K562 (cell line): ENCODE results near the gene PASD1. TPM values are rescaled to one million over a fixed set of nuclear protein-coding genes. Genes with fewer than 3 reads are reported as not detected.
A peak's percentile ranks its signal among the peaks of the same experiment; 100 is the strongest.

ENCODE experiments used
- ATAC-seq: fragments of 200-7000 bp; cut with Tn5 transposase; 3 replicates; pipeline ENCODE4 v1.9.1; 2020; ENCODE audit warnings: moderate library complexity
- BruUV-seq: library from RNA; stranded (reverse); fragments of 400-500 nt; replicated peaks from 2 replicates; lab custom pipeline; 2021; lab: Mats Ljungman, UMichigan
- CTCF ChIA-PET: fragments of 300-600 bp; formaldehyde crosslinking; extraction: SDS; loops from one replicate; lab custom pipeline; 2021; ENCODE audit warnings: low intra/inter-chr PET ratio; lab: Yijun Ruan, JAX
- POLR2A ChIA-PET: fragments of 300-600, 350-650 bp; sonication (Branson Sonifier 250); formaldehyde crosslinking; extraction: SDS; loops from one replicate; lab custom pipeline; 2021; ENCODE audit warnings: antibody characterized with exemption, inconsistent platforms; lab: Yijun Ruan, JAX
- DNase-seq, 4 experiments: peaks; one replicate each; pipeline versions ENCODE4 v3.0.0 to v3.0.0-alpha.2; 2011 to 2018; ENCODE audit warnings: low spot score in 3 of 4, mixed read lengths in 3 of 4; ENCODE audit errors: extremely low read depth in 1 of 4
- FAIRE-seq: peaks from 2 replicates; lab custom pipeline; 2011; peaks lifted over from hg19 to GRCh38; lab: Jason Lieb, UNC
- H2AFZ ChIP-seq: 2 replicates; pipeline ENCODE4 v1.6.0; 2011; ENCODE audit warnings: low read depth, low read length, control low read depth, inconsistent platforms
- H3K27ac ChIP-seq: fragments of 200-600 bp; 3 replicates; pipeline ENCODE4 v1.8.0; 2011; ENCODE audit warnings: low read depth, mild to moderate bottlenecking, control low read depth, inconsistent platforms, low read length, moderate library complexity, mixed read lengths; ENCODE audit errors: extremely low read depth
- H3K27me3 ChIP-seq, 2 experiments: fragments of 300-600 bp in 1 of 2; 2 replicates in 1 of 2; 3 replicates in 1 of 2; pipeline versions ENCODE4 v1.6.0 to v1.8.0; 2011; ENCODE audit warnings: inconsistent platforms in 2 of 2, low read length in 2 of 2, mild to moderate bottlenecking in 1 of 2, mixed read lengths in 1 of 2, moderate library complexity in 1 of 2; ENCODE audit not compliant: control insufficient read depth in 2 of 2, insufficient read depth in 2 of 2
- H3K36me3 ChIP-seq: fragments of 300-600 bp; 3 replicates; pipeline ENCODE4 v1.8.0; 2011; ENCODE audit warnings: mild to moderate bottlenecking, low read length, inconsistent platforms; ENCODE audit not compliant: control insufficient read depth, insufficient read depth
- H3K4me1 ChIP-seq, 2 experiments: fragments of 200-600 bp in 1 of 2; replicated peaks in 1 of 2; 2 replicates in 1 of 2; 3 replicates in 1 of 2; pipeline versions ENCODE4 v1.5.1 to v1.8.0; 2011; ENCODE audit warnings: inconsistent platforms in 2 of 2, low read length in 2 of 2, mild to moderate bottlenecking in 1 of 2, mixed read lengths in 1 of 2, moderate library complexity in 1 of 2; ENCODE audit not compliant: control insufficient read depth in 2 of 2, insufficient read depth in 2 of 2
- H3K4me2 ChIP-seq: 2 replicates; pipeline ENCODE4 v1.6.1; 2011; ENCODE audit warnings: low read length, control low read depth, inconsistent platforms, mixed read lengths; ENCODE audit not compliant: insufficient read depth
- H3K4me3 ChIP-seq: fragments of 200-600 bp; sonication (generic), shearing (Covaris generic); 2 replicates; pipeline ENCODE4 v1.5.1; 2016; ENCODE audit warnings: control low read depth, inconsistent platforms
- H3K79me2 ChIP-seq: fragments of 200-600 bp; 3 replicates; pipeline ENCODE4 v1.8.0; 2011; ENCODE audit warnings: low read length, inconsistent platforms; ENCODE audit not compliant: control insufficient read depth, insufficient read depth
- H3K9ac ChIP-seq, 2 experiments: 2 replicates each; pipeline versions ENCODE4 v1.6.0 to v1.6.1; 2011; ENCODE audit warnings: low read depth in 2 of 2, low read length in 2 of 2, control low read depth in 1 of 2, inconsistent platforms in 1 of 2, mild to moderate bottlenecking in 1 of 2, mixed read lengths in 1 of 2; ENCODE audit not compliant: insufficient read depth in 1 of 2
- H3K9me1 ChIP-seq: one replicate; pipeline ENCODE4 v1.6.0; 2011; ENCODE audit warnings: inconsistent platforms, mild to moderate bottlenecking, low read length, moderate library complexity; ENCODE audit not compliant: control insufficient read depth, insufficient read depth
- H3K9me3 ChIP-seq: replicated peaks from 2 replicates; pipeline ENCODE4 v1.5.1; 2011; ENCODE audit warnings: low read depth, low read length, inconsistent platforms; ENCODE audit not compliant: control insufficient read depth, insufficient read depth
- H4K20me1 ChIP-seq: replicated peaks from 2 replicates; pipeline ENCODE4 v1.6.1; 2011; ENCODE audit warnings: low read length, inconsistent platforms, mixed read lengths; ENCODE audit not compliant: control insufficient read depth, insufficient read depth
- ARID1B ChIP-seq: fragments of 450-650 bp; IDR thresholded peaks from 2 replicates; pipeline ENCODE4 v1.6.1; 2016; ENCODE audit warnings: antibody characterized with exemption, mild to moderate bottlenecking, inconsistent platforms
- C11orf30 ChIP-seq: fragments of 450-650 bp; IDR thresholded peaks from 2 replicates; pipeline ENCODE4 v1.6.1; 2016; ENCODE audit warnings: low read depth, mild to moderate bottlenecking
- CBFA2T3 ChIP-seq: fragments of 450-650 bp; IDR thresholded peaks from 2 replicates; pipeline ENCODE4 v1.6.1; 2017
- CTBP1 ChIP-seq: fragments of 450-650 bp; IDR thresholded peaks from 2 replicates; pipeline ENCODE4 v1.6.1; 2016; ENCODE audit warnings: borderline replicate concordance
- DPF2 ChIP-seq: fragments of 450-650 bp; IDR thresholded peaks from 2 replicates; pipeline ENCODE4 v1.6.1; 2016
- FIP1L1 ChIP-seq: fragments of 200-400 bp; formaldehyde crosslinking; IDR thresholded peaks from 2 replicates; pipeline ENCODE4 v1.6.1; 2018; ENCODE audit warnings: mild to moderate bottlenecking, low read depth, low read length; ENCODE audit not compliant: poor library complexity, severe bottlenecking
- FOSL1 ChIP-seq: fragments of 200-800 bp; sonication (Bioruptor generic); conservative IDR thresholded peaks from 2 replicates; pipeline ENCODE4 v1.6.1; 2016; ENCODE audit warnings: missing genetic modification characterization, missing compliant biosample characterization
- HINFP ChIP-seq: fragments of 450-650 bp; conservative IDR thresholded peaks from 2 replicates; pipeline ENCODE4 v1.6.1; 2016; ENCODE audit warnings: missing genetic modification characterization, low read depth, mild to moderate bottlenecking, control low read depth, missing compliant biosample characterization
- NFE2 ChIP-seq: IDR thresholded peaks from 2 replicates; pipeline ENCODE4 v1.6.1; 2014; ENCODE audit warnings: antibody characterized with exemption, low read depth
- ZNF24 ChIP-seq: fragments of 450-650 bp; IDR thresholded peaks from 2 replicates; pipeline ENCODE4 v1.6.1; 2016
- WGBS: fragments of 100-300 bp; shearing (Covaris generic); methylation state at CpG from one replicate; pipeline ENCODE4 v1.1.6; 2016; ENCODE audit warnings: low coverage, mixed read lengths; ENCODE audit not compliant: insufficient coverage; ENCODE audit errors: missing lambda C conversion rate; 5-methylcytosine and 5-hydroxymethylcytosine counted together
- in situ Hi-C: fragments of 300-500 bp; cut with MboI; formaldehyde crosslinking; loops from 4 replicates; pipeline ENCODE4 v1.15.0; 2018; ENCODE audit warnings: inconsistent platforms, mixed read lengths
- intact Hi-C: fragments of 100-400 bp; cut with micrococcal nuclease; formaldehyde crosslinking; loops from 2 replicates; pipeline ENCODE4 v1.14.2; 2022
- polyA plus RNA-seq, 8 experiments: library from polyadenylated mRNA; depleted of rRNA in 4 of 8; stranded (reverse) in 5 of 8; unstranded in 3 of 8; fragments of >200 nt; fragmentation: Nextera tagmentation in 2 of 8; fragmentation: Illumina TruSeq in 1 of 8; extraction: Ambion mirVana in 2 of 8; extraction: Trizol in 1 of 8; gene quantifications; 2 replicates each; pipeline versions ENCODE4 v1.2.1 to v1.2.3, GENCODE V29; 2011 to 2014; ENCODE audit warnings: inconsistent platforms in 1 of 8, missing spikeins in 1 of 8
- total RNA-seq, 7 experiments: library from RNA; depleted of rRNA in 6 of 7; stranded (reverse); fragments of >200 nt in 6 of 7; fragmentation: Illumina TruSeq in 2 of 7; extraction: Trizol in 2 of 7; gene quantifications; 2 replicates each; pipeline versions ENCODE4 v1.2.1 to v1.2.3, GENCODE V29; 2011 to 2021; ENCODE audit warnings: low replicate concordance in 1 of 7
- TF ChIP-seq, protein P1 (sequence below): fragments of 250-450 bp; sonication (Bioruptor Pico); IDR thresholded peaks from 2 replicates; pipeline ENCODE4 v1.6.1; 2021; ENCODE audit warnings: mild to moderate bottlenecking
- TF ChIP-seq, protein P2 (sequence below): fragments of 200-800 bp; sonication (Bioruptor generic); IDR thresholded peaks from 2 replicates; pipeline ENCODE4 v1.6.1; 2017; ENCODE audit warnings: missing genetic modification characterization, missing compliant biosample characterization

The PASD1 gene
- total and polyA plus RNA-seq, 9 of the 15 experiments (the other 6 are each of a cell fraction or from before 2014, with no cell fraction given): 1.7 to 12.8 (median 9.6) TPM

DNA sequence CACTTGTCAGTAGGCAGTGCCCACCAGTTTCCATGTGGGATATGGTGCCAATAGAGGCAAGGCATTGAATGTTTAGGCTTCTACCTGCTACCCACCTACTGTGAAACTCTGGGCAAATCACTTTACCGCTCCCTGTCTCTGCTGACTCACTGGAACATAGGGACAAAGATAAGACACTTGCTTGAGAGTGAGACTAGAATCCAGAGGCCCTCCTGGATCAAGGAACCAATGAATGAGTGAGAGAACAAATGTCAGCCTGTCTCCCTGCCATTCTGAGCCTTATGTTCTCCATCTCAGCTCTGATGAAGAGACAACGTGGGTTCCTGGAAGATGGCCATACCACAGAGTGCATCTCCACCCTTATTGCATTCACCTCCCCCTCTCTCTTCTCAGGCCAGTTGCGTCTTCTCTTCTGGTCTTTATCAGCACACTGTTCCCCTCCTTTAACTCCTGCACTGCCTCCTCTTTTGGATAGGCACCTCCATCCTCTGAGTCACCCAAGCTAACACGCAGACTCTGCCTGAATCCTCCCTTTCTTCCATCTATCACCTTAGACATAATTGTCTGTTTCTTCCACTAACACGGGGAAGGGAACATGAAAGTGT is 116.4 kb downstream of the PASD1 start:
- TF ChIP-seq, protein P1, sequence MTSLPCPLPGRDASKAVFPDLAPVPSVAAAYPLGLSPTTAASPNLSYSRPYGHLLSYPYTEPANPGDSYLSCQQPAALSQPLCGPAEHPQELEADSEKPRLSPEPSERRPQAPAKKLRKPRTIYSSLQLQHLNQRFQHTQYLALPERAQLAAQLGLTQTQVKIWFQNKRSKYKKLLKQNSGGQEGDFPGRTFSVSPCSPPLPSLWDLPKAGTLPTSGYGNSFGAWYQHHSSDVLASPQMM: no peak
- peak; percentile 36; the same call in 1 of the 2 replicates for TF ChIP-seq C11orf30
- TF ChIP-seq FIP1L1: no peak
- TF ChIP-seq FOSL1 (tag): peak; percentile 44
- no peak for TF ChIP-seq HINFP (tag)
- 0 out of 2 replicates have a peak, but pooled peaks have one; percentile 15 for TF ChIP-seq DPF2
- TF ChIP-seq ARID1B: peak; percentile 8; the same call in 1 of the 2 replicates
- peak; percentile 19; the same call in 1 of the 2 replicates for TF ChIP-seq CTBP1
- TF ChIP-seq, protein P2, sequence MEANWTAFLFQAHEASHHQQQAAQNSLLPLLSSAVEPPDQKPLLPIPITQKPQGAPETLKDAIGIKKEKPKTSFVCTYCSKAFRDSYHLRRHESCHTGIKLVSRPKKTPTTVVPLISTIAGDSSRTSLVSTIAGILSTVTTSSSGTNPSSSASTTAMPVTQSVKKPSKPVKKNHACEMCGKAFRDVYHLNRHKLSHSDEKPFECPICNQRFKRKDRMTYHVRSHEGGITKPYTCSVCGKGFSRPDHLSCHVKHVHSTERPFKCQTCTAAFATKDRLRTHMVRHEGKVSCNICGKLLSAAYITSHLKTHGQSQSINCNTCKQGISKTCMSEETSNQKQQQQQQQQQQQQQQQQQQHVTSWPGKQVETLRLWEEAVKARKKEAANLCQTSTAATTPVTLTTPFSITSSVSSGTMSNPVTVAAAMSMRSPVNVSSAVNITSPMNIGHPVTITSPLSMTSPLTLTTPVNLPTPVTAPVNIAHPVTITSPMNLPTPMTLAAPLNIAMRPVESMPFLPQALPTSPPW (CRISPR knock-in tag): peak; percentile 34; the same call in 1 of the 2 replicates
- TF ChIP-seq ZNF24: peak; percentile 76; the same call in 1 of the 2 replicates
- TF ChIP-seq NFE2: peak; percentile 57; the same call in 1 of the 2 replicates
- TF ChIP-seq CBFA2T3: peak; percentile 14; the same call in 1 of the 2 replicates
- Histone ChIP-seq H3K4me3 (no peak overlapping the region), H3K27ac (no peak overlapping the region), H3K4me1 (peaks cover 0 to 5% of the 10 kb centered on the region in 2 experiments; a peak in 3 of 5 replicates), H3K36me3 (no peaks in the 10 kb centered on the region), H2AFZ (no peak overlapping the region), H3K9ac (no peak overlapping the region), H3K79me2 (no peaks in the 10 kb centered on the region), H3K27me3 (peaks cover 0 to 12% of the 10 kb centered on the region in 2 experiments; a peak in 2 of 5 replicates), H3K9me3 (no peaks in the 10 kb centered on the region), H4K20me1 (no peaks in the 10 kb centered on the region; the same call in 1 of the 2 replicates), H3K4me2 (no peak overlapping the region), H3K9me1 (peaks cover 3% of the 10 kb centered on the region)
- in situ Hi-C loops (loop anchor here (5.0 to 25.0 kb wide), 4 partner anchors 173 to 918 kb away; no protein-coding TSS in a partner anchor), intact Hi-C loops (loop anchor here (10.0 kb wide), 1 partner anchor 905 kb away; no protein-coding TSS in a partner anchor)
- WGBS: 4% methylated on average over 5 of the region's 5 CpGs
- ATAC-seq (peak; percentile 66), DNase-seq (peak; percentile 11 to 18 (median 12)), FAIRE-seq (no peak)
- ChIA-PET CTCF (interaction anchor here (0.9 to 2.6 kb wide), 4 partner anchors 174 to 907 kb away, joined by 3 to 18 read pairs (median 6); no protein-coding TSS in a partner anchor), POLR2A (interaction anchor here (0.7 kb wide), 1 partner anchor 15 kb away, joined by 3 read pairs; no protein-coding TSS in a partner anchor)
- BruUV-seq: no TSS peak
